ENCODE measurements around the gene ERI3. TPM values are rescaled to one million over a fixed set of nuclear protein-coding genes. Genes with fewer than 3 reads are reported as not detected.

ERI3 gene
- polyA plus RNA-seq, 2 of the 4 experiments (the other 2 are of a cell fraction): 43.4 to 44.7 TPM

GRCh38 chr1:44218503-44219300 lies 136.4 kb downstream of the ERI3 start:
- H3K27ac ChIP-seq: no peak overlapping the region
- 84% methylated on average over 24 of the region's 24 CpGs for WGBS (ENCODE audit: missing lambda C conversion rate)
- H3K4me3 ChIP-seq: no peak overlapping the region
- H3K9me3 ChIP-seq: no peaks in the 10 kb centered on the region
- TF ChIP-seq RNF2 (IDR thresholded peaks at IDR 0.05; ENCODE audit: borderline replicate concordance, low read depth) (no peak), NPAS2 (CRISPR knock-in tag; IDR thresholded peaks at IDR 0.05; ENCODE audit: borderline replicate concordance) (no peak), HES2 (IDR thresholded peaks at IDR 0.05) (no peak), REST (IDR thresholded peaks at IDR 0.05) (no peak), ZFP36 (IDR thresholded peaks at IDR 0.05; ENCODE audit: borderline replicate concordance, partially characterized antibody) (no peak), ZSCAN20 (CRISPR knock-in tag; IDR thresholded peaks at IDR 0.05) (no peak), NFE2L2 (conservative IDR thresholded peaks at IDR 0.05; ENCODE audit: low read length) (no peak), CHD2 (IDR thresholded peaks at IDR 0.05; ENCODE audit: low read length, partially characterized antibody) (no peak), CBX2 (IDR thresholded peaks at IDR 0.05; ENCODE audit: borderline replicate concordance, low read depth) (no peak), NR3C1 (IDR thresholded peaks at IDR 0.05) (no peak)
- DNase-seq (ENCODE audit: low read depth in 1 of 2, low spot score in 1 of 2): no peak
- FAIRE-seq: no peak
- no peak for ATAC-seq
- H3K4me2 ChIP-seq: no peak overlapping the region
- CTCF ChIA-PET: interaction anchor here (0.6 to 5.1 kb wide), 43 partner anchors 9 to 459 kb away, joined by 3 to 51 read pairs (median 4); no protein-coding TSS in a partner anchor
- peaks cover 10% of the 10 kb centered on the region; the same call in 1 of the 3 replicates for H3K4me1 ChIP-seq
- POLR2A ChIA-PET: interaction anchor here (0.7 kb wide), 1 partner anchor 377 kb away, joined by 3 read pairs; no protein-coding TSS in a partner anchor

GRCh38 chr1:44217809-44218410 lies 137.1 kb downstream of the ERI3 start:
- DNase-seq (ENCODE audit: low read depth in 1 of 2, low spot score in 1 of 2) (peak; percentile 30 to 58), FAIRE-seq (no peak), ATAC-seq (peak; percentile 64 to 77; a peak in 4 of 6 replicates)
- peak; percentile 81 for TF ChIP-seq SMC3 (IDR thresholded peaks at IDR 0.05)
- TF ChIP-seq RAD21 (conservative IDR thresholded peaks at IDR 0.05 in 1 of 2, IDR thresholded peaks at IDR 0.05 in 1 of 2): peak; percentile 82 to 83
- peak; percentile 77 for TF ChIP-seq CTCF (IDR thresholded peaks at IDR 0.05)
- no peak for TF ChIP-seq MYC (IDR thresholded peaks at IDR 0.05; ENCODE audit: borderline replicate concordance, low read length)
- no peak overlapping the region for H3K4me2 ChIP-seq
- WGBS (ENCODE audit: missing lambda C conversion rate): 85% methylated on average over 2 of the region's 4 CpGs
- H3K27ac ChIP-seq: peak overlapping the region in 1 of 2 experiments; percentile 54; a peak in 1 of 6 replicates
- no peaks in the 10 kb centered on the region for H3K9me3 ChIP-seq
- H3K4me1 ChIP-seq: peaks cover 10% of the 10 kb centered on the region; the same call in 1 of the 3 replicates
- no peak overlapping the region for H3K4me3 ChIP-seq
- ChIA-PET CTCF (interaction anchor here (0.6 to 5.1 kb wide), 65 partner anchors 9 to 460 kb away, joined by 3 to 51 read pairs (median 4); no protein-coding TSS in a partner anchor), POLR2A (interaction anchor here (1.0 kb wide), 1 partner anchor 8 kb away, joined by 3 read pairs; no protein-coding TSS in a partner anchor)
